Activated T-helper 1 cell treated with anti-CD3 and anti-CD28 coated beads, Interleukin-12 subunit alpha, Interleukin-12 subunit beta, Interleukin-2, Interleukin-4 antibody, amounts not matched to agents 30 ng/mL and 10 ng/mL and 1 ng/mL, durations not matched to agents 14 hours and 24 hours and 36 hours (primary cell): ENCODE results near the gene OTUD7B. TPM values are rescaled to one million over a fixed set of nuclear protein-coding genes. Genes with fewer than 3 reads are reported as not detected.
A peak's percentile ranks its signal among the peaks of the same experiment; 100 is the strongest.
"Not testable (repeated sequence)": the region's sequence is repeated elsewhere in the genome, so short reads cannot be mapped to it uniquely, and the experiment has no call there.

Experiments used
- DNase-seq: peaks from one replicate; pipeline ENCODE4 v3.0.0; 2021; ENCODE audit warnings: low spot score
- H3K27ac Mint-ChIP-seq: one replicate; pipeline ENCODE4 v1.8.0; 2021; ENCODE audit warnings: mild to moderate bottlenecking, mixed read lengths
- H3K27me3 Mint-ChIP-seq: one replicate; pipeline ENCODE4 v1.8.0; 2022; ENCODE audit warnings: mild to moderate bottlenecking, moderate library complexity, mixed read lengths; ENCODE audit not compliant: insufficient read depth
- H3K36me3 Mint-ChIP-seq: one replicate; pipeline ENCODE4 v1.8.0; 2021; ENCODE audit warnings: low read depth, mixed read lengths
- H3K4me1 Mint-ChIP-seq: one replicate; pipeline ENCODE4 v1.8.0; 2021; ENCODE audit warnings: low read depth, mixed read lengths
- H3K4me3 Mint-ChIP-seq: one replicate; pipeline ENCODE4 v1.8.0; 2021; ENCODE audit warnings: mild to moderate bottlenecking, moderate library complexity, mixed read lengths
- H3K9me3 Mint-ChIP-seq: one replicate; pipeline ENCODE4 v1.8.0; 2021; ENCODE audit warnings: mixed read lengths
- intact Hi-C: fragments of 100-400 bp; cut with micrococcal nuclease; formaldehyde crosslinking; loops from one replicate; pipeline ENCODE4 v1.15.1; 2024
- total RNA-seq: library from RNA; stranded (reverse); gene quantifications from 2 replicates; pipeline ENCODE4 v1.2.3, GENCODE V29; 2022

The OTUD7B gene
- total RNA-seq, 1 donor from 2014 or later = 41.8 TPM

GRCh38 chr1:149967041-149967440 lies 43.5 kb downstream of the OTUD7B start:
- Mint-ChIP-seq H3K9me3 (no peaks in the 10 kb centered on the region), H3K27me3 (no peaks in the 10 kb centered on the region), H3K27ac (no peak overlapping the region), H3K36me3 (peaks cover 40% of the 10 kb centered on the region), H3K4me3 (no peak overlapping the region), H3K4me1 (peaks cover 14% of the 10 kb centered on the region)
- intact Hi-C loops = loop anchor here (10.0 kb wide), 1 partner anchor 72 kb away; the partner anchor contains the start of gene BOLA1
- DNase-seq = no peak

- Mint-ChIP-seq H3K27me3 (no peaks in the 10 kb centered on the region), H3K9me3 (no peaks in the 10 kb centered on the region), H3K4me1 (peaks cover 17% of the 10 kb centered on the region), H3K27ac (peak overlapping the region; percentile 58), H3K4me3 (no peak overlapping the region), H3K36me3 (peaks cover 40% of the 10 kb centered on the region)
- intact Hi-C loops = loop anchor here (10.0 kb wide), 1 partner anchor 72 kb away; the partner anchor contains the start of gene BOLA1
- no peak for DNase-seq
Observed at GRCh38 chr1:149966405-149966804, 44.1 kb downstream of the OTUD7B start.

GRCh38 chr1:149965440-149965839 lies 45.1 kb downstream of the OTUD7B start:
- intact Hi-C loops = loop anchor here (10.0 kb wide), 1 partner anchor 71 kb away; the partner anchor contains the start of gene BOLA1
- H3K27me3 Mint-ChIP-seq = no peaks in the 10 kb centered on the region
- H3K9me3 Mint-ChIP-seq = no peaks in the 10 kb centered on the region
- no peak for DNase-seq
- no peak overlapping the region for H3K4me3 Mint-ChIP-seq
- peak overlapping the region; percentile 24 for H3K27ac Mint-ChIP-seq
- H3K36me3 Mint-ChIP-seq = peaks cover 42% of the 10 kb centered on the region
- H3K4me1 Mint-ChIP-seq = peaks cover 21% of the 10 kb centered on the region

GRCh38 chr1:149963358-149963757 lies 47.2 kb downstream of the OTUD7B start:
- H3K9me3 Mint-ChIP-seq = no peaks in the 10 kb centered on the region
- H3K36me3 Mint-ChIP-seq = peaks cover 49% of the 10 kb centered on the region
- no peak overlapping the region for H3K4me3 Mint-ChIP-seq

GRCh38 chr1:149962736-149963135 lies 47.8 kb downstream of the OTUD7B start:
- intact Hi-C loops = loop anchor here (1.0 to 10.0 kb wide), 7 partner anchors 34 to 225 kb away; partner anchors contain the start of genes BOLA1 and VPS45
- no peak for DNase-seq
- Mint-ChIP-seq H3K36me3 (peaks cover 50% of the 10 kb centered on the region), H3K4me1 (peaks cover 21% of the 10 kb centered on the region), H3K4me3 (no peak overlapping the region), H3K27ac (no peak overlapping the region), H3K27me3 (no peaks in the 10 kb centered on the region), H3K9me3 (no peaks in the 10 kb centered on the region)

More at GRCh38 chr1:149963358-149963757, 47.2 kb downstream of the OTUD7B start:
- H3K4me1 Mint-ChIP-seq = peaks cover 21% of the 10 kb centered on the region
- peak overlapping the region; percentile 52 for H3K27ac Mint-ChIP-seq
- intact Hi-C loops = loop anchor here (2.0 to 10.0 kb wide), 3 partner anchors 35 to 205 kb away; partner anchors contain the start of gene BOLA1
- no peak for DNase-seq
- H3K27me3 Mint-ChIP-seq = no peaks in the 10 kb centered on the region

GRCh38 chr1:149962039-149962647 lies 48.4 kb downstream of the OTUD7B start:
- intact Hi-C loops = loop anchor here (1.0 to 10.0 kb wide), 7 partner anchors 33 to 225 kb away; partner anchors contain the start of genes BOLA1 and VPS45
- no peaks in the 10 kb centered on the region for H3K9me3 Mint-ChIP-seq
- H3K4me3 Mint-ChIP-seq = no peak overlapping the region
- H3K4me1 Mint-ChIP-seq = peaks cover 21% of the 10 kb centered on the region
- H3K27ac Mint-ChIP-seq = peak overlapping the region; percentile 11
- H3K27me3 Mint-ChIP-seq = no peaks in the 10 kb centered on the region
- peaks cover 50% of the 10 kb centered on the region for H3K36me3 Mint-ChIP-seq
- peak; percentile 29 for DNase-seq

GRCh38 chr1:149957548-149957947 lies 53.0 kb downstream of the OTUD7B start:
- H3K9me3 Mint-ChIP-seq, DNase-seq, H3K4me3 Mint-ChIP-seq, H3K27ac Mint-ChIP-seq, intact Hi-C loops, H3K27me3 Mint-ChIP-seq: not testable (repeated sequence)
- H3K36me3 Mint-ChIP-seq = peaks cover 46% of the 10 kb centered on the region
- H3K4me1 Mint-ChIP-seq = peaks cover 15% of the 10 kb centered on the region

GRCh38 chr1:149949911-149950310 lies 60.6 kb downstream of the OTUD7B start:
- Mint-ChIP-seq H3K27ac (no peak overlapping the region), H3K4me1 (peaks cover 4% of the 10 kb centered on the region), H3K9me3 (no peaks in the 10 kb centered on the region), H3K4me3 (no peak overlapping the region), H3K36me3 (peaks cover 39% of the 10 kb centered on the region), H3K27me3 (no peaks in the 10 kb centered on the region)
- intact Hi-C loops = no loop called here
- no peak for DNase-seq

GRCh38 chr1:149945206-149945605 lies 65.3 kb downstream of the OTUD7B start:
- intact Hi-C loops = no loop called here
- no peak for DNase-seq
- no peak overlapping the region for H3K27ac Mint-ChIP-seq
- H3K9me3 Mint-ChIP-seq = no peaks in the 10 kb centered on the region
- H3K4me1 Mint-ChIP-seq = peaks cover 16% of the 10 kb centered on the region
- H3K36me3 Mint-ChIP-seq = peaks cover 35% of the 10 kb centered on the region
- H3K4me3 Mint-ChIP-seq = no peak overlapping the region
- H3K27me3 Mint-ChIP-seq = no peaks in the 10 kb centered on the region

- Mint-ChIP-seq H3K27ac (peak overlapping the region; percentile 53), H3K4me1 (peaks cover 29% of the 10 kb centered on the region), H3K36me3 (peaks cover 32% of the 10 kb centered on the region), H3K27me3 (no peaks in the 10 kb centered on the region), H3K4me3 (no peak overlapping the region), H3K9me3 (no peaks in the 10 kb centered on the region)
- intact Hi-C loops = no loop called here
- DNase-seq = no peak
Observed at GRCh38 chr1:149942885-149943284, 67.6 kb downstream of the OTUD7B start.

GRCh38 chr1:149942207-149942606 lies 68.3 kb downstream of the OTUD7B start:
- Mint-ChIP-seq H3K4me1 (peaks cover 32% of the 10 kb centered on the region), H3K9me3 (no peaks in the 10 kb centered on the region), H3K27ac (no peak overlapping the region), H3K27me3 (no peaks in the 10 kb centered on the region), H3K36me3 (peaks cover 27% of the 10 kb centered on the region), H3K4me3 (no peak overlapping the region)
- intact Hi-C loops = no loop called here
- DNase-seq = no peak

- DNase-seq = no peak
- Mint-ChIP-seq H3K4me1 (peaks cover 37% of the 10 kb centered on the region), H3K36me3 (peaks cover 23% of the 10 kb centered on the region), H3K4me3 (no peak overlapping the region), H3K27me3 (no peaks in the 10 kb centered on the region), H3K27ac (no peak overlapping the region), H3K9me3 (no peaks in the 10 kb centered on the region)
- intact Hi-C loops = no loop called here
Observed at GRCh38 chr1:149940427-149940826, 70.1 kb downstream of the OTUD7B start.

GRCh38 chr1:149938668-149939003 lies 71.9 kb downstream of the OTUD7B start:
- DNase-seq, H3K27me3 Mint-ChIP-seq, H3K9me3 Mint-ChIP-seq: not testable (repeated sequence)
- Mint-ChIP-seq H3K4me3 (peak overlapping the region; percentile 58), H3K36me3 (peaks cover 12% of the 10 kb centered on the region), H3K27ac (peak overlapping the region; percentile 79), H3K4me1 (peaks cover 35% of the 10 kb centered on the region)
- intact Hi-C loops = loop anchor here (1.0 to 2.0 kb wide), 3 partner anchors 10 to 70 kb away; no protein-coding TSS in a partner anchor
